Activated CD8-positive, alpha-beta memory T cell treated with anti-CD3 and anti-CD28 coated beads, Interleukin-2, amount 10 ng/mL, durations not matched to agents 7 days and 5 days (primary cell): ENCODE measurements around the gene UGCG. TPM values are rescaled to one million over a fixed set of nuclear protein-coding genes. Genes with fewer than 3 reads are reported as not detected.
"Not testable (repeated sequence)": the region's sequence is repeated elsewhere in the genome, so short reads cannot be mapped to it uniquely, and the experiment has no call there.

Experiments used
- ATAC-seq: fragments of 150-1000 bp; cut with Tn5 transposase; one replicate; pipeline ENCODE4 v1.10.0; 2021; ENCODE audit warnings: moderate library complexity
- CTCF ChIA-PET: fragments of 350-600 bp; sonication (Branson Sonifier 250); formaldehyde crosslinking; loops from one replicate; lab custom pipeline; 2021; ENCODE audit warnings: antibody characterized with exemption; lab: Charles Lee
- DNase-seq: peaks from one replicate; pipeline ENCODE4 v3.0.0-alpha.2; 2020
- H3K27ac Mint-ChIP-seq: one replicate; pipeline ENCODE4 v1.8.0; 2021; ENCODE audit warnings: mild to moderate bottlenecking, mixed read lengths
- H3K27me3 Mint-ChIP-seq: one replicate; pipeline ENCODE4 v1.8.0; 2021; ENCODE audit warnings: mixed read lengths
- H3K36me3 Mint-ChIP-seq: one replicate; pipeline ENCODE4 v1.8.0; 2021; ENCODE audit warnings: mild to moderate bottlenecking, mixed read lengths
- H3K4me1 Mint-ChIP-seq: one replicate; pipeline ENCODE4 v1.8.0; 2021; ENCODE audit warnings: mixed read lengths
- H3K4me3 Mint-ChIP-seq: one replicate; pipeline ENCODE4 v1.8.0; 2021; ENCODE audit warnings: mild to moderate bottlenecking, moderate library complexity, mixed read lengths
- H3K9me3 Mint-ChIP-seq: one replicate; pipeline ENCODE4 v1.8.0; 2022; ENCODE audit warnings: low read depth, mixed read lengths
- total RNA-seq, 2 experiments: library from RNA; stranded (reverse); gene quantifications; one replicate each; pipeline ENCODE4 v1.2.3, GENCODE V29; 2021

Gene UGCG
- total RNA-seq, 2 experiments from 2014 or later = 14.4 to 21.6 TPM

- no peak for ATAC-seq
- peaks cover 4% of the 10 kb centered on the region for H3K9me3 Mint-ChIP-seq
- CTCF ChIA-PET = interaction anchor here (0.9 kb wide), 1 partner anchor 9 kb away, joined by 4 read pairs; no protein-coding TSS in a partner anchor
- peaks cover 35% of the 10 kb centered on the region for H3K36me3 Mint-ChIP-seq
- H3K27ac Mint-ChIP-seq = no peak overlapping the region
- no peaks in the 10 kb centered on the region for H3K27me3 Mint-ChIP-seq
- H3K4me1 Mint-ChIP-seq = peaks cover 22% of the 10 kb centered on the region
- DNase-seq = no peak
- no peak overlapping the region for H3K4me3 Mint-ChIP-seq
Measured at GRCh38 chr9:111936391-111936790, 39.8 kb downstream of the UGCG start.

GRCh38 chr9:111937301-111937700 lies 40.7 kb downstream of the UGCG start:
- H3K27ac Mint-ChIP-seq = no peak overlapping the region
- DNase-seq = no peak
- peaks cover 22% of the 10 kb centered on the region for H3K4me1 Mint-ChIP-seq
- peaks cover 4% of the 10 kb centered on the region for H3K9me3 Mint-ChIP-seq
- no peaks in the 10 kb centered on the region for H3K27me3 Mint-ChIP-seq
- CTCF ChIA-PET = interaction anchor here (0.6 to 1.4 kb wide), 3 partner anchors 9 to 48 kb away, joined by 4 read pairs; no protein-coding TSS in a partner anchor
- no peak overlapping the region for H3K4me3 Mint-ChIP-seq
- peaks cover 27% of the 10 kb centered on the region for H3K36me3 Mint-ChIP-seq
- ATAC-seq = no peak

- Mint-ChIP-seq H3K27ac (peak overlapping the region; percentile 56), H3K4me1 (peaks cover 22% of the 10 kb centered on the region), H3K27me3 (no peaks in the 10 kb centered on the region), H3K36me3 (peaks cover 24% of the 10 kb centered on the region), H3K4me3 (peak overlapping the region; percentile 26), H3K9me3 (peaks cover 4% of the 10 kb centered on the region)
- DNase-seq (peak; percentile 64), ATAC-seq (peak; percentile 74)
- CTCF ChIA-PET = interaction anchor here (1.2 to 1.4 kb wide), 2 partner anchors 10 to 17 kb away, joined by 4 read pairs; no protein-coding TSS in a partner anchor
Measured at GRCh38 chr9:111937781-111938426, 41.3 kb downstream of the UGCG start.

GRCh38 chr9:111938427-111938800 lies 41.8 kb downstream of the UGCG start:
- H3K4me1 Mint-ChIP-seq = peaks cover 22% of the 10 kb centered on the region
- H3K4me3 Mint-ChIP-seq = no peak overlapping the region
- CTCF ChIA-PET = interaction anchor here (1.2 to 1.4 kb wide), 2 partner anchors 10 to 16 kb away, joined by 4 read pairs; no protein-coding TSS in a partner anchor
- peaks cover 4% of the 10 kb centered on the region for H3K9me3 Mint-ChIP-seq
- ATAC-seq (peak; percentile 33), DNase-seq (no peak)
- peaks cover 19% of the 10 kb centered on the region for H3K36me3 Mint-ChIP-seq
- peak overlapping the region; percentile 17 for H3K27ac Mint-ChIP-seq
- no peaks in the 10 kb centered on the region for H3K27me3 Mint-ChIP-seq

- Mint-ChIP-seq H3K27ac (peak overlapping the region; percentile 42), H3K4me3 (no peak overlapping the region), H3K4me1 (peaks cover 23% of the 10 kb centered on the region), H3K9me3 (peaks cover 4% of the 10 kb centered on the region), H3K27me3 (no peaks in the 10 kb centered on the region), H3K36me3 (peaks cover 14% of the 10 kb centered on the region)
- CTCF ChIA-PET = no interaction called here
- ATAC-seq = no peak
- no peak for DNase-seq
Measured at GRCh38 chr9:111939322-111939721, 42.7 kb downstream of the UGCG start.

- ATAC-seq = no peak
- peaks cover 8% of the 10 kb centered on the region for H3K36me3 Mint-ChIP-seq
- H3K4me3 Mint-ChIP-seq = no peak overlapping the region
- H3K4me1 Mint-ChIP-seq = peaks cover 34% of the 10 kb centered on the region
- no peak overlapping the region for H3K27ac Mint-ChIP-seq
- no peak for DNase-seq
- peaks cover 4% of the 10 kb centered on the region for H3K9me3 Mint-ChIP-seq
- H3K27me3 Mint-ChIP-seq = no peaks in the 10 kb centered on the region
- CTCF ChIA-PET = no interaction called here
Measured at GRCh38 chr9:111940697-111941096, 44.1 kb downstream of the UGCG start.

GRCh38 chr9:111943200-111943599 lies 46.6 kb downstream of the UGCG start:
- DNase-seq (no peak), ATAC-seq (no peak)
- peaks cover 2% of the 10 kb centered on the region for H3K27me3 Mint-ChIP-seq
- H3K27ac Mint-ChIP-seq = no peak overlapping the region
- CTCF ChIA-PET = no interaction called here
- H3K4me1 Mint-ChIP-seq = peaks cover 23% of the 10 kb centered on the region
- H3K4me3 Mint-ChIP-seq = no peak overlapping the region
- H3K9me3 Mint-ChIP-seq = peaks cover 4% of the 10 kb centered on the region
- H3K36me3 Mint-ChIP-seq = peaks cover 8% of the 10 kb centered on the region

GRCh38 chr9:111943746-111944145 lies 47.1 kb downstream of the UGCG start:
- peaks cover 20% of the 10 kb centered on the region for H3K4me1 Mint-ChIP-seq
- H3K27ac Mint-ChIP-seq = no peak overlapping the region
- DNase-seq = no peak
- peaks cover 4% of the 10 kb centered on the region for H3K27me3 Mint-ChIP-seq
- CTCF ChIA-PET = no interaction called here
- peaks cover 3% of the 10 kb centered on the region for H3K9me3 Mint-ChIP-seq
- H3K36me3 Mint-ChIP-seq = peaks cover 5% of the 10 kb centered on the region
- ATAC-seq = no peak
- H3K4me3 Mint-ChIP-seq = no peak overlapping the region

GRCh38 chr9:111944241-111944866 lies 47.7 kb downstream of the UGCG start:
- CTCF ChIA-PET = no interaction called here
- Mint-ChIP-seq H3K4me1 (peaks cover 14% of the 10 kb centered on the region), H3K36me3 (peaks cover 2% of the 10 kb centered on the region), H3K9me3 (no peaks in the 10 kb centered on the region), H3K27me3 (peaks cover 4% of the 10 kb centered on the region), H3K27ac (no peak overlapping the region), H3K4me3 (no peak overlapping the region)
- no peak for ATAC-seq
- DNase-seq = no peak

- Mint-ChIP-seq H3K4me3 (no peak overlapping the region), H3K9me3 (no peaks in the 10 kb centered on the region), H3K27me3 (peaks cover 4% of the 10 kb centered on the region), H3K27ac (peak overlapping the region; percentile 10), H3K4me1 (peaks cover 16% of the 10 kb centered on the region), H3K36me3 (no peaks in the 10 kb centered on the region)
- DNase-seq (peak; percentile 57), ATAC-seq (no peak)
- CTCF ChIA-PET = no interaction called here
Measured at GRCh38 chr9:111945216-111945615, 48.6 kb downstream of the UGCG start.

- H3K4me3 Mint-ChIP-seq = not testable (repeated sequence)
Measured at GRCh38 chr9:111948109-111948508, 51.5 kb downstream of the UGCG start.

GRCh38 chr9:111948951-111949350 lies 52.3 kb downstream of the UGCG start:
- Mint-ChIP-seq H3K4me3 (no peak overlapping the region), H3K4me1 (peaks cover 16% of the 10 kb centered on the region), H3K36me3 (no peaks in the 10 kb centered on the region), H3K27me3 (peaks cover 4% of the 10 kb centered on the region), H3K9me3 (no peaks in the 10 kb centered on the region), H3K27ac (no peak overlapping the region)
- ATAC-seq (no peak), DNase-seq (no peak)
- CTCF ChIA-PET = no interaction called here

More at GRCh38 chr9:111948109-111948508, 51.5 kb downstream of the UGCG start:
- H3K9me3 Mint-ChIP-seq, H3K27ac Mint-ChIP-seq, ATAC-seq, H3K36me3 Mint-ChIP-seq, H3K27me3 Mint-ChIP-seq, CTCF ChIA-PET, DNase-seq: not testable (repeated sequence)
- H3K4me1 Mint-ChIP-seq = peaks cover 16% of the 10 kb centered on the region

GRCh38 chr9:111949919-111950318 lies 53.3 kb downstream of the UGCG start:
- ATAC-seq (no peak), DNase-seq (no peak)
- CTCF ChIA-PET = no interaction called here
- no peak overlapping the region for H3K27ac Mint-ChIP-seq
- no peak overlapping the region for H3K4me3 Mint-ChIP-seq
- H3K4me1 Mint-ChIP-seq = peaks cover 10% of the 10 kb centered on the region
- H3K27me3 Mint-ChIP-seq = peaks cover 4% of the 10 kb centered on the region
- H3K36me3 Mint-ChIP-seq = no peaks in the 10 kb centered on the region
- no peaks in the 10 kb centered on the region for H3K9me3 Mint-ChIP-seq

GRCh38 chr9:111952559-111952958 lies 55.9 kb downstream of the UGCG start:
- H3K36me3 Mint-ChIP-seq = no peaks in the 10 kb centered on the region
- no peak overlapping the region for H3K4me3 Mint-ChIP-seq
- H3K27ac Mint-ChIP-seq = no peak overlapping the region
- peaks cover 10% of the 10 kb centered on the region for H3K27me3 Mint-ChIP-seq
- H3K4me1 Mint-ChIP-seq = peaks cover 7% of the 10 kb centered on the region
- ATAC-seq = no peak
- DNase-seq = no peak
- H3K9me3 Mint-ChIP-seq = no peaks in the 10 kb centered on the region
- CTCF ChIA-PET = no interaction called here
